Fibroblast of the aortic adventitia (primary cell): ENCODE measurements around the gene ETFA. TPM values are rescaled to one million over a fixed set of nuclear protein-coding genes. Genes with fewer than 3 reads are reported as not detected.
A peak's percentile ranks its signal among the peaks of the same experiment; 100 is the strongest.

Experiments used
- DNase-seq: peaks from one replicate; pipeline ENCODE4 v3.0.0-alpha.2; 2010; ENCODE audit warnings: low read depth
- H3K4me3 ChIP-seq: 2 replicates; pipeline ENCODE4 v1.5.1; 2011; ENCODE audit warnings: low read depth, mild to moderate bottlenecking, control low read depth, low read length, moderate library complexity
- CTCF ChIP-seq: IDR thresholded peaks from 2 replicates; pipeline ENCODE4 v1.5.1; 2011; ENCODE audit warnings: mild to moderate bottlenecking, low read length, control low read depth, inconsistent platforms; ENCODE audit not compliant: insufficient read depth
- total RNA-seq: library from RNA; depleted of rRNA; stranded (reverse); fragments of >200 nt; gene quantifications from 2 replicates; pipeline ENCODE4 v1.2.3, GENCODE V29; 2012; ENCODE audit warnings: low replicate concordance

Gene ETFA
- total RNA-seq, 1 donor: 87.8 TPM

GRCh38 chr15:76208786-76209424, 102.4 kb downstream of the ETFA start:
- no peak overlapping the region for H3K4me3 ChIP-seq
- TF ChIP-seq CTCF: no peak
- no peak for DNase-seq

GRCh38 chr15:76208084-76208785, 103.0 kb downstream of the ETFA start:
- no peak for DNase-seq
- no peak for TF ChIP-seq CTCF
- H3K4me3 ChIP-seq: no peak overlapping the region

- H3K4me3 ChIP-seq: no peak overlapping the region
- no peak for TF ChIP-seq CTCF
- peak; percentile 57 for DNase-seq
These were observed 104.8 kb downstream of the ETFA start for GRCh38 chr15:76206325-76206976.

GRCh38 chr15:76204916-76205460, 106.3 kb downstream of the ETFA start:
- H3K4me3 ChIP-seq: no peak overlapping the region
- no peak for DNase-seq
- TF ChIP-seq CTCF: no peak

GRCh38 chr15:76204109-76204845, 107.0 kb downstream of the ETFA start:
- no peak for DNase-seq
- no peak overlapping the region for H3K4me3 ChIP-seq
- TF ChIP-seq CTCF: no peak

- H3K4me3 ChIP-seq: no peak overlapping the region
- TF ChIP-seq CTCF: no peak
- no peak for DNase-seq
These were observed 107.7 kb downstream of the ETFA start for GRCh38 chr15:76203346-76204108.
